Panc1 (cell line): ENCODE results near the gene CDKN2B-AS1. TPM values are rescaled to one million over a fixed set of nuclear protein-coding genes. Genes with fewer than 3 reads are reported as not detected.

Experiments used
- ATAC-seq: fragments of 200-7000 bp; cut with Tn5 transposase; 2 replicates; pipeline ENCODE4 v1.9.1; 2020; ENCODE audit warnings: mild to moderate bottlenecking, moderate library complexity
- BruUV-seq: library from RNA; stranded (reverse); fragments of 400-500 nt; replicated peaks from 2 replicates; lab custom pipeline; 2021; lab: Mats Ljungman, UMichigan
- CTCF ChIA-PET: fragments of 300-600 bp; sonication (Branson Sonifier 250); formaldehyde crosslinking; loops from one replicate; lab custom pipeline; 2022; ENCODE audit warnings: antibody characterized with exemption; lab: Charles Lee
- POLR2A ChIA-PET: fragments of 300-600 bp; sonication (Branson Sonifier 250); formaldehyde crosslinking; loops from one replicate; lab custom pipeline; 2022; ENCODE audit warnings: antibody characterized with exemption; lab: Charles Lee
- DNase-seq: peaks from one replicate; pipeline ENCODE4 v3.0.0-alpha.2; 2010; ENCODE audit warnings: low read depth, low spot score
- H3K27ac ChIP-seq: 2 replicates; pipeline ENCODE4 v1.5.1; 2011; ENCODE audit warnings: mild to moderate bottlenecking, low read length, inconsistent platforms
- H3K27me3 ChIP-seq: fragments of 200-500 bp; sonication (Bioruptor generic); 2 replicates; pipeline ENCODE4 v1.6.0; 2014; ENCODE audit warnings: low read length, inconsistent platforms; ENCODE audit not compliant: control insufficient read depth, insufficient read depth
- H3K36me3 ChIP-seq: fragments of 200-500 bp; sonication (Bioruptor generic); 2 replicates; pipeline ENCODE4 v1.5.1; 2014; ENCODE audit warnings: inconsistent platforms, mild to moderate bottlenecking, low read length, moderate library complexity; ENCODE audit not compliant: control insufficient read depth, insufficient read depth
- H3K4me1 ChIP-seq: 2 replicates; pipeline ENCODE4 v1.5.1; 2011; ENCODE audit warnings: inconsistent platforms, mild to moderate bottlenecking, low read length, moderate library complexity; ENCODE audit not compliant: control insufficient read depth, insufficient read depth
- H3K4me3 ChIP-seq, 2 experiments: 2 replicates each; pipeline ENCODE4 v1.5.1; 2011 to 2012; ENCODE audit warnings: low read depth in 2 of 2, low read length in 2 of 2, mild to moderate bottlenecking in 2 of 2, inconsistent platforms in 1 of 2, moderate library complexity in 1 of 2
- H3K9me3 ChIP-seq: fragments of 200-500 bp; sonication (Bioruptor generic); 2 replicates; pipeline ENCODE4 v1.5.1; 2014; ENCODE audit warnings: low read depth, mild to moderate bottlenecking, inconsistent platforms, low read length, moderate library complexity; ENCODE audit not compliant: control insufficient read depth, insufficient read depth
- POLR2AphosphoS5 ChIP-seq: IDR thresholded peaks from 2 replicates; pipeline ENCODE4 v1.6.1; 2012; ENCODE audit warnings: mild to moderate bottlenecking, low read depth, low read length, moderate library complexity
- SIN3A ChIP-seq: IDR thresholded peaks from 2 replicates; pipeline ENCODE4 v1.6.1; 2012; ENCODE audit warnings: low read depth, mild to moderate bottlenecking, low read length, moderate library complexity, borderline replicate concordance; ENCODE audit not compliant: insufficient read depth
- TCF7L2 ChIP-seq: IDR thresholded peaks from 2 replicates; pipeline ENCODE4 v1.6.1; 2011; ENCODE audit warnings: mild to moderate bottlenecking, low read depth, low read length, inconsistent platforms
- in situ Hi-C: cut with HindIII; loops from 2 replicates; pipeline ENCODE4 v1.10.0; 2016; ENCODE audit warnings: low sequenced_read_pairs, low pct_unique_long_range_greater_than_20kb
- intact Hi-C: fragments of 100-400 bp; cut with micrococcal nuclease; formaldehyde crosslinking; loops from one replicate; pipeline ENCODE4 v1.10.0; 2022; ENCODE audit not compliant: unreplicated experiment
- total RNA-seq: library from RNA; stranded (reverse); gene quantifications from one replicate; pipeline ENCODE4 v1.2.1, GENCODE V29; 2021; ENCODE audit not compliant: unreplicated experiment
- TF ChIP-seq, protein P1 (sequence below): fragments of 450-650 bp; IDR thresholded peaks from 2 replicates; pipeline ENCODE4 v1.5.1; 2017; ENCODE audit warnings: mild to moderate bottlenecking
- TF ChIP-seq, protein P2 (sequence below), 2 experiments: IDR thresholded peaks; 2 replicates each; pipeline ENCODE4 v1.6.1; 2011 to 2012; ENCODE audit warnings: low read depth in 2 of 2, control low read depth in 1 of 2, low read length in 1 of 2, mild to moderate bottlenecking in 1 of 2, moderate library complexity in 1 of 2; ENCODE audit not compliant: insufficient read depth in 1 of 2

The CDKN2B-AS1 gene
- total RNA-seq, 1 experiment from 2014 or later = not detected

GRCh38 chr9:22008717-22009505 is 14.3 kb downstream of the CDKN2B-AS1 start, which contains the start of gene CDKN2B:
TSS of gene CDKN2B (minus strand) at chr9:22009305. CDS start at chr9:22008953, 352 bp downstream.
- no peak for DNase-seq
- ChIA-PET CTCF (no interaction called here), POLR2A (no interaction called here)
- H3K9me3 ChIP-seq = no peaks in the 10 kb centered on the region
- ATAC-seq = no peak
- no peaks in the 10 kb centered on the region for H3K4me1 ChIP-seq
- intact Hi-C loops (no loop called here), in situ Hi-C loops (no loop called here)
- no TSS peak for BruUV-seq
- TF ChIP-seq, protein P1, sequence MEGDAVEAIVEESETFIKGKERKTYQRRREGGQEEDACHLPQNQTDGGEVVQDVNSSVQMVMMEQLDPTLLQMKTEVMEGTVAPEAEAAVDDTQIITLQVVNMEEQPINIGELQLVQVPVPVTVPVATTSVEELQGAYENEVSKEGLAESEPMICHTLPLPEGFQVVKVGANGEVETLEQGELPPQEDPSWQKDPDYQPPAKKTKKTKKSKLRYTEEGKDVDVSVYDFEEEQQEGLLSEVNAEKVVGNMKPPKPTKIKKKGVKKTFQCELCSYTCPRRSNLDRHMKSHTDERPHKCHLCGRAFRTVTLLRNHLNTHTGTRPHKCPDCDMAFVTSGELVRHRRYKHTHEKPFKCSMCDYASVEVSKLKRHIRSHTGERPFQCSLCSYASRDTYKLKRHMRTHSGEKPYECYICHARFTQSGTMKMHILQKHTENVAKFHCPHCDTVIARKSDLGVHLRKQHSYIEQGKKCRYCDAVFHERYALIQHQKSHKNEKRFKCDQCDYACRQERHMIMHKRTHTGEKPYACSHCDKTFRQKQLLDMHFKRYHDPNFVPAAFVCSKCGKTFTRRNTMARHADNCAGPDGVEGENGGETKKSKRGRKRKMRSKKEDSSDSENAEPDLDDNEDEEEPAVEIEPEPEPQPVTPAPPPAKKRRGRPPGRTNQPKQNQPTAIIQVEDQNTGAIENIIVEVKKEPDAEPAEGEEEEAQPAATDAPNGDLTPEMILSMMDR = no peak
- TF ChIP-seq, protein P2, sequence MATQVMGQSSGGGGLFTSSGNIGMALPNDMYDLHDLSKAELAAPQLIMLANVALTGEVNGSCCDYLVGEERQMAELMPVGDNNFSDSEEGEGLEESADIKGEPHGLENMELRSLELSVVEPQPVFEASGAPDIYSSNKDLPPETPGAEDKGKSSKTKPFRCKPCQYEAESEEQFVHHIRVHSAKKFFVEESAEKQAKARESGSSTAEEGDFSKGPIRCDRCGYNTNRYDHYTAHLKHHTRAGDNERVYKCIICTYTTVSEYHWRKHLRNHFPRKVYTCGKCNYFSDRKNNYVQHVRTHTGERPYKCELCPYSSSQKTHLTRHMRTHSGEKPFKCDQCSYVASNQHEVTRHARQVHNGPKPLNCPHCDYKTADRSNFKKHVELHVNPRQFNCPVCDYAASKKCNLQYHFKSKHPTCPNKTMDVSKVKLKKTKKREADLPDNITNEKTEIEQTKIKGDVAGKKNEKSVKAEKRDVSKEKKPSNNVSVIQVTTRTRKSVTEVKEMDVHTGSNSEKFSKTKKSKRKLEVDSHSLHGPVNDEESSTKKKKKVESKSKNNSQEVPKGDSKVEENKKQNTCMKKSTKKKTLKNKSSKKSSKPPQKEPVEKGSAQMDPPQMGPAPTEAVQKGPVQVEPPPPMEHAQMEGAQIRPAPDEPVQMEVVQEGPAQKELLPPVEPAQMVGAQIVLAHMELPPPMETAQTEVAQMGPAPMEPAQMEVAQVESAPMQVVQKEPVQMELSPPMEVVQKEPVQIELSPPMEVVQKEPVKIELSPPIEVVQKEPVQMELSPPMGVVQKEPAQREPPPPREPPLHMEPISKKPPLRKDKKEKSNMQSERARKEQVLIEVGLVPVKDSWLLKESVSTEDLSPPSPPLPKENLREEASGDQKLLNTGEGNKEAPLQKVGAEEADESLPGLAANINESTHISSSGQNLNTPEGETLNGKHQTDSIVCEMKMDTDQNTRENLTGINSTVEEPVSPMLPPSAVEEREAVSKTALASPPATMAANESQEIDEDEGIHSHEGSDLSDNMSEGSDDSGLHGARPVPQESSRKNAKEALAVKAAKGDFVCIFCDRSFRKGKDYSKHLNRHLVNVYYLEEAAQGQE (IDR thresholded peaks at IDR 0.05; ENCODE audit: insufficient read depth in 1 of 2, low read depth in 2 of 2, low read length in 1 of 2) = no peak
- no peak within 1 kb of the TSS for H3K27ac ChIP-seq
- no peaks in the 10 kb centered on the region; the same call in 1 of the 2 replicates for H3K36me3 ChIP-seq
- H3K4me3 ChIP-seq = peak within 1 kb of the TSS in 1 of 2 experiments; percentile 35; a peak in 1 of 4 replicates
- no peaks in the 10 kb centered on the region for H3K27me3 ChIP-seq

DNA sequence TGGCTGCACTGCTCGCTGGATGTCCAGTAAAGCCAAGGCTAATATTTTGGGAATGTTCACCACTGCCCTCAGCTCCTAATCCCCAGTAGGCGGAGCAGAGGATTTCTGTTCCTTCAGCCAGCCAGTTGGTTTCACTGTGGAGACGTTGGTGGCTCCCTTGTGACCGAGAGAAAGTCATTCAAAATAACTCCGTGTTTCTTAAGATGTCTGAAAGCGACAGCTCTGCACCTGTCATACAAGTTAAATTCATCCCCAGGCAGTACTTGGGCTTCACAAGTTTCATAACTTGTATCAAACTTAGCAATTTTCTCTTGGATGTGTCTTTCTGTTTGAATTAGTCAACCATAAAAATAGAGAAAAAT is 14.9 kb downstream of the CDKN2B-AS1 start:
- Histone ChIP-seq H3K4me1 (no peaks in the 10 kb centered on the region), H3K27ac (no peak overlapping the region), H3K27me3 (no peaks in the 10 kb centered on the region), H3K9me3 (no peaks in the 10 kb centered on the region), H3K36me3 (no peaks in the 10 kb centered on the region; the same call in 1 of the 2 replicates), H3K4me3 (no peak overlapping the region; a peak in 1 of 4 replicates)
- intact Hi-C loops = no loop called here
- no TSS peak for BruUV-seq
- DNase-seq (no peak), ATAC-seq (no peak)
- ChIA-PET CTCF (no interaction called here), POLR2A (no interaction called here)
- in situ Hi-C loops = no loop called here
- TF ChIP-seq, protein P1 = no peak
- TF ChIP-seq TCF7L2 = no peak
- no peak for TF ChIP-seq SIN3A
- TF ChIP-seq, protein P2 (IDR thresholded peaks at IDR 0.05; ENCODE audit: insufficient read depth in 1 of 2, low read depth in 2 of 2, low read length in 1 of 2) = no peak
- TF ChIP-seq POLR2AphosphoS5 = no peak
